ENCODE measurements around the gene ARHGDIB. TPM values are rescaled to one million over a fixed set of nuclear protein-coding genes. Genes with fewer than 3 reads are reported as not detected.

The ARHGDIB gene
- polyA plus RNA-seq, 1 experiment = 31.7 TPM

DNA sequence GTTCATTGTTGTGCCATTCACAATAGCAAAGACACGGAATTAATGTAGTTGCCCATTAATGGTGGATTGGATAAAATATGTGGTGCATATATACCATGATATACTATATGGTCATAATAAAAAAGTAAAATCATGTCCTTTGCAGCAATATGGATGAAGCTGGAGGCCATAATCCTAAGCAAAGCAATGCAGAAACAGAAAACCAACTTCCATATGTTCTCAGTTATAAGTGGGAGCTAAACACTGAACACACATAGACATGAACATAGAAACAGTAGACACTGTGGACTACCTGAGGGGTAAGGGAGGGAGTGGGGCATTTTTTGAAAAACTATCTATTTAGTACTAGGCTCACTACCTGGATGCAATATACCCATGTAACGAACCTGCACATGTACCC lies 20.0 kb downstream of the ARHGDIB start:
- no peak for TF ChIP-seq CTCF (IDR thresholded peaks at IDR 0.05; ENCODE audit: insufficient read depth, low read depth, low read length)
- ChIA-PET POLR2A (no interaction called here), CTCF (no interaction called here)
- Histone ChIP-seq H3K36me3 (ENCODE audit: control insufficient read depth, insufficient read depth, low read length) (no peaks in the 10 kb centered on the region), H3K4me3 (ENCODE audit: low read depth, low read length) (no peak overlapping the region), H3K27me3 (ENCODE audit: control insufficient read depth, insufficient read depth, low read length) (no peaks in the 10 kb centered on the region)
- DNase-seq (ENCODE audit: low read depth) = no peak

- POLR2A ChIA-PET = no interaction called here
- no peak for DNase-seq (ENCODE audit: low read depth)
- TF ChIP-seq CTCF (IDR thresholded peaks at IDR 0.05; ENCODE audit: insufficient read depth, low read depth, low read length) = no peak
- Histone ChIP-seq H3K36me3 (ENCODE audit: control insufficient read depth, insufficient read depth, low read length) (no peaks in the 10 kb centered on the region), H3K27me3 (ENCODE audit: control insufficient read depth, insufficient read depth, low read length) (no peaks in the 10 kb centered on the region), H3K4me3 (ENCODE audit: low read depth, low read length) (no peak within 1 kb of the TSS)
- CTCF ChIA-PET = interaction anchor here (1.3 to 2.6 kb wide), 3 partner anchors 10 to 89 kb away, joined by 3 to 9 read pairs (median 6); no protein-coding TSS in a partner anchor
Measured at GRCh38 chr12:14938301-14938700, 23.1 kb downstream of the ARHGDIB start, which contains the start of gene ERP27. Gene ERP27, minus strand, starts transcription at chr12:14938537. Its CDS starts 29 bp downstream, at chr12:14938508.

GRCh38 chr12:14937689-14938088 lies 23.7 kb downstream of the ARHGDIB start:
- no peak for DNase-seq (ENCODE audit: low read depth)
- Histone ChIP-seq H3K36me3 (ENCODE audit: control insufficient read depth, insufficient read depth, low read length) (no peaks in the 10 kb centered on the region), H3K4me3 (ENCODE audit: low read depth, low read length) (no peak overlapping the region), H3K27me3 (ENCODE audit: control insufficient read depth, insufficient read depth, low read length) (no peaks in the 10 kb centered on the region)
- TF ChIP-seq CTCF (IDR thresholded peaks at IDR 0.05; ENCODE audit: insufficient read depth, low read depth, low read length) = peak; percentile 8; the same call in 1 of the 2 replicates
- ChIA-PET CTCF (interaction anchor here (1.3 to 2.6 kb wide), 2 partner anchors 58 to 88 kb away, joined by 3 to 9 read pairs; no protein-coding TSS in a partner anchor), POLR2A (no interaction called here)

- Histone ChIP-seq H3K27me3 (ENCODE audit: control insufficient read depth, insufficient read depth, low read length) (no peaks in the 10 kb centered on the region), H3K36me3 (ENCODE audit: control insufficient read depth, insufficient read depth, low read length) (no peaks in the 10 kb centered on the region), H3K4me3 (ENCODE audit: low read depth, low read length) (no peak overlapping the region)
- ChIA-PET CTCF (interaction anchor here (1.3 to 2.6 kb wide), 3 partner anchors 58 to 91 kb away, joined by 3 to 9 read pairs (median 4); no protein-coding TSS in a partner anchor), POLR2A (no interaction called here)
- no peak for TF ChIP-seq CTCF (IDR thresholded peaks at IDR 0.05; ENCODE audit: insufficient read depth, low read depth, low read length)
- DNase-seq (ENCODE audit: low read depth) = no peak
Measured at GRCh38 chr12:14937014-14937413, 24.4 kb downstream of the ARHGDIB start.

GRCh38 chr12:14936224-14936861 lies 25.1 kb downstream of the ARHGDIB start:
- Histone ChIP-seq H3K36me3 (ENCODE audit: control insufficient read depth, insufficient read depth, low read length) (no peaks in the 10 kb centered on the region), H3K4me3 (ENCODE audit: low read depth, low read length) (no peak overlapping the region), H3K27me3 (ENCODE audit: control insufficient read depth, insufficient read depth, low read length) (no peaks in the 10 kb centered on the region)
- POLR2A ChIA-PET = no interaction called here
- CTCF ChIA-PET = interaction anchor here (1.3 to 2.6 kb wide), 2 partner anchors 59 to 91 kb away, joined by 4 to 9 read pairs; no protein-coding TSS in a partner anchor
- no peak for DNase-seq (ENCODE audit: low read depth)
- 0 out of 2 replicates have a peak, but pooled peaks have one; percentile 15 for TF ChIP-seq CTCF (IDR thresholded peaks at IDR 0.05; ENCODE audit: insufficient read depth, low read depth, low read length)

Measured in BJ (cell line).